ENCODE measurements around the gene SCD.

SCD gene

GRCh38 chr10:100401631-100402328 is 54.7 kb downstream of the SCD start:
- no peak for DNase-seq

GRCh38 chr10:100403734-100404133 is 56.7 kb downstream of the SCD start:
- DNase-seq: no peak

GRCh38 chr10:100413173-100413572 is 66.1 kb downstream of the SCD start:
- no peak for DNase-seq
